AG09309 (cell line): ENCODE data around the gene GARRE1.
"Not testable (repeated sequence)": the region's sequence is repeated elsewhere in the genome, so short reads cannot be mapped to it uniquely, and the experiment has no call there.

ENCODE experiments used
- DNase-seq: peaks from one replicate; pipeline ENCODE4 v3.0.0-alpha.2; 2010; ENCODE audit warnings: low read depth
- H3K4me3 ChIP-seq: 2 replicates; pipeline ENCODE4 v1.5.1; 2011; ENCODE audit warnings: mild to moderate bottlenecking, low read depth, low read length, moderate library complexity; ENCODE audit not compliant: control insufficient read depth
- TF ChIP-seq, protein P1 (sequence below): IDR thresholded peaks from 2 replicates; pipeline ENCODE4 v1.5.1; 2011; ENCODE audit warnings: mild to moderate bottlenecking, low read depth, low read length, inconsistent platforms; ENCODE audit not compliant: insufficient read depth, control insufficient read depth; ENCODE audit errors: missing control alignments

Gene GARRE1

DNA sequence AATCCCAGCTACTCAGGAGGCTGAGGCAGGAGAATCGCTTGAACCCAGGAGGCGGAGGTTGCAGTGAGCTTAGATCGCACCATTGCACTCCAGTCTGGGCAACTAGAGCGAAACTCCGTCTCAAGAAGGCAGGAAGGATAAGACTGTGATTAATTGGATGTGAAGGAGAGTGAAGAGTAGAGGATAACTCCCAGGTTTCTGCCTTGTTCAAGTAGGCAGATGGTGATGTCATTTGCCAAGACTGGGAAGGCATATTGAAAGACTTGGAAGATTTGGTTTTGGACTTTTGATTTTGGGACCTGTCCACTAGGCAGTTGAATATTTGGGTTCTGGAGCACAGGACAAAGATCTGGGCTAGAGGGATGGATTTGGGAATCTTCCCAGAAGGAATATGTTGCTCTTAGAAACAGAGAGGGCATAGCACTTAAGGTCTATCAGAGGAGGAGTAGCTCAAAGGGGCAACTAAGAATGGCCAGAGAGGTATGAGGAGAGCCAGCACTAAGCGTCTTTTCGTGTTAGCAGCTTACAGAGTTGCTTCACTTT, 20.0 kb downstream of the GARRE1 start:
- H3K4me3 ChIP-seq: no peak overlapping the region
- TF ChIP-seq, protein P1, sequence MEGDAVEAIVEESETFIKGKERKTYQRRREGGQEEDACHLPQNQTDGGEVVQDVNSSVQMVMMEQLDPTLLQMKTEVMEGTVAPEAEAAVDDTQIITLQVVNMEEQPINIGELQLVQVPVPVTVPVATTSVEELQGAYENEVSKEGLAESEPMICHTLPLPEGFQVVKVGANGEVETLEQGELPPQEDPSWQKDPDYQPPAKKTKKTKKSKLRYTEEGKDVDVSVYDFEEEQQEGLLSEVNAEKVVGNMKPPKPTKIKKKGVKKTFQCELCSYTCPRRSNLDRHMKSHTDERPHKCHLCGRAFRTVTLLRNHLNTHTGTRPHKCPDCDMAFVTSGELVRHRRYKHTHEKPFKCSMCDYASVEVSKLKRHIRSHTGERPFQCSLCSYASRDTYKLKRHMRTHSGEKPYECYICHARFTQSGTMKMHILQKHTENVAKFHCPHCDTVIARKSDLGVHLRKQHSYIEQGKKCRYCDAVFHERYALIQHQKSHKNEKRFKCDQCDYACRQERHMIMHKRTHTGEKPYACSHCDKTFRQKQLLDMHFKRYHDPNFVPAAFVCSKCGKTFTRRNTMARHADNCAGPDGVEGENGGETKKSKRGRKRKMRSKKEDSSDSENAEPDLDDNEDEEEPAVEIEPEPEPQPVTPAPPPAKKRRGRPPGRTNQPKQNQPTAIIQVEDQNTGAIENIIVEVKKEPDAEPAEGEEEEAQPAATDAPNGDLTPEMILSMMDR: no peak
- DNase-seq: no peak

DNA sequence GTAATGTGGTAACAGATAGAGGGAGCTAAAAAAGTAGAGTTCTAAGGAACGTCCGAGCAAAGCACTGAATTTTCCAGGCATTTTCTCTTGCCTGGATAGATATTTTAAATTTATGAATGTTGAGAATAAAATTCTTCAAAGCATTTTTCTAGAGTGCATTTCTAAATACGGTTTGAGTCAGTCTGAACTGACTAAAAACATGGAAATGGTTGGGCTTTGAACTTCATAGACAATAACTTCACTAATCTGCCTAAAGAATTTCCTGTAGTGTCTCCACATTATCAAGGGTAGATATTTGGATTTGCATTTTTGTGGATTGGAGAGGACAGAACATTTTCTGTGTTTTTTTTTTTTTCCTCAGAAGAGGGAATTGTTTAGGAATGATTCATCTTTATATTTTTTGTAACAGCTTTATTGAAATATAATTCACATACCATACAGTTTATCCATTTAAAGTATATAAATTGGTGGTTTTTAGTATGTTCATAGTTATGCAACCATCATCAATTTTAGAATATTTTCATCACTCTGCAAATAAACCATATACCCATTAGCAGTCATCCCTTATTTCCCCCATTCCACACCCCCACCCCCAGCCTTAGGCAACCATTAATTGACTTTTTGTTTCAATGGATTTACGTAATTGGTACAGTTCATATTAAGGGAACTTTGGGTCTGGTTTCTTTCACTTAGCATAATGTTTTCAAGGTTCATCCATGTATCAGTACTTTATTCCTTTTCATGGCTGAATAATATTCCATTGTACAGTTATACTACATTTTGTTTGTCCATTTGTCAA, 20.7 kb downstream of the GARRE1 start:
- peak; percentile 91 for DNase-seq
- H3K4me3 ChIP-seq: no peak overlapping the region
- TF ChIP-seq, protein P1: peak; percentile 14

DNA sequence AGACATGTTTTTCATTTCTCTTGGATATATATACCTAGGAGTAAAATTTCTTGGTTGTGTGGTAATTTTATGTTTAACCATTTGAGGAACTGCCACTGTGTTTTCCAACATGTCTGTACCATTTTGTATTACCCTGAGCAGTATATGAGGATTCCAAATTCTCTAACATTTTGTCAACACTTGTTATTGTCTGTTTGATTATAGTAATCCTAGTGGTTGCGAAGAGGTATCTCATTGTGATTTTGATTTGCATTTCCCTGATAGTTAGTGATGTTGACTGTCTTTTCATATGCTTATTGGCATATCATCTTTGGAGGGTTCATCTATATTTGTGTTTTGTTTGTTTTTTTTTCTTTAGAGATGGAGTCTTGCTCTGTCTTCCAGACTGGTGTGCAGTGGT, 21.4 kb downstream of the GARRE1 start:
- DNase-seq: no peak
- H3K4me3 ChIP-seq: no peak overlapping the region
- TF ChIP-seq, protein P1: no peak

DNA sequence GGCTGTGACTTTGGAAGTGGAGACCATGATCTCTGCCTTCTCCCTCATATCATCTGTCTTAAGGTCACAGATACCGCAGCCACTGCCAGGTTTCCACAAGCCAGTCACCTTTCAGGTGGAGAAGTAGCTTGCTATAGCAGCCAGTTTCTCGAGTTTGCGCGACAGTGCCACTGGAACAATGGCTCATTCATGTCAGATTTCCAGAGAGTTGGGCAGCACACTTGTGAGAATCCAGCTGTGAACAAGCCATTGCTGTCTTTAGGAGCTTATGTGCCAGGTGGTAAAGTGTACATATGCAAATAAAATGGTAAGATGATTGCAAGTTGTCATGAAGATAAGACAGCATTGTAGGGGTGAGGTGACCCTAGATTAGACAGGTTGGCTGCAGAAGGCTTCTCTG, 22.3 kb downstream of the GARRE1 start:
- DNase-seq: no peak
- no peak overlapping the region for H3K4me3 ChIP-seq
- TF ChIP-seq, protein P1: no peak

DNA sequence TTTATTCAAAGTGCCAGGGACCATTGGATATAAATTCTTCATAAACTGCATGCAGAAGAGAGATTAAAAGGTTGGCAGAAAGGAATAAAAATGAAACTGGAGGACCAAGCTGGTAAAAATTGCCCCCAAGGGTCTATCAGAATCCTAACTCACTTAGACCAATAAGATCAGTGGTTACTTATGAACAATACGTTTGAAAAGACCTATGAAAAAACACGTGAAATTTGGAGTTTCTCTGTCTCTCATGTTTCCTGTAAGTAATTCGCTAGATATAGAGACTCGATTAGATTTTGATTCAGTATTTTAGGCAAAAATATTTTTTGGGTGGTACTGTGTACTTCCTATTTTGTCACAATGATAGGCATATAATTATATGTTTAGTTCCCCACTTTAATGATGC, 22.9 kb downstream of the GARRE1 start:
- DNase-seq: no peak
- TF ChIP-seq, protein P1: no peak
- H3K4me3 ChIP-seq: no peak overlapping the region

DNA sequence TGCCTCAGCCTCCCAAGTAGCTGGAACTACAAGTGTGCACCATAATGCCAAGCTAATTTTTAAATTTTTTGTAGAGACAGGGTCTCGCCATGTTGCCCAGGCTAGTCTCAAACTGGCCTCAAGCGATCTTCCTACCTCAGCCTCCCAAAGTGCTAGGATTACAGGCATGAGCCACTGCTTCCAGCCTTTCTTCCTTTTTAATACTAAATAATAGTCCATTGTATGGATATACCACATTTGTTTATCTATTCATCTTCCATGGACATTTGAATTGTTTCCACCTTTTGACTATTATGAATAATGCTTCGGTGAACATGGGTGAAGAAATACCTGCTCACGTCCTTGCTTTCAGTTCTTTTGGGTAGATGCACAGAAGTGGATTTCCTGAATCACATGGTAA, 24.4 kb downstream of the GARRE1 start:
- no peak overlapping the region for H3K4me3 ChIP-seq
- DNase-seq: no peak
- TF ChIP-seq, protein P1: no peak

DNA sequence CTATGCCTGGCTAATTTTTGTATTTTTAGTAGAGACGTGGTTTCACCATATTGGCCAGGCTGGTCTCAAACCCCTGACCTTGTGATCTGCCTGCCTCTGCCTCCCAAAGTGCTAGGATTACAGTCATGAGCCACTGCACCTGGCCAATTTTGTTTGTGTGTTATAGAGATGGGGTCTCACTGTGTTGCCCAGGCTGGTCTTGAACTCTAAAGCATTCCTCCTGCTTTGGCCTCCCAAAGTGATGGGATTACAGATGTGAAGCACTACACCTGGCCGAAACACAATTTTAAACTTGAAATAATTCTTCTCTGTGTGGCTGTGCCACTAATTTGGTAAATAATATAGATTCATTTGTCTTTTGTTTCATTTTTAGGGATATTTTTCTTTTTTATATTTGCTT, 27.1 kb downstream of the GARRE1 start:
- DNase-seq, H3K4me3 ChIP-seq: not testable (repeated sequence)
